Measurements from ENCODE around the gene MPL. TPM values are rescaled to one million over a fixed set of nuclear protein-coding genes. Genes with fewer than 3 reads are reported as not detected.

The MPL gene
- total and polyA plus RNA-seq, 2 of the 13 experiments (the other 11 are each of a cell fraction or from before 2014, with no cell fraction given), result not detected

GRCh38 chr1:43309405-43310025 is 28.1 kb upstream of the MPL start:
- Histone ChIP-seq H3K9me3 (ENCODE audit: low read length) (no peaks in the 10 kb centered on the region), H3K79me2 (ENCODE audit: insufficient read depth, low read length) (no peaks in the 10 kb centered on the region), H2AFZ (ENCODE audit: low read length) (no peak overlapping the region), H3K36me3 (replicated peaks in 1 of 2; ENCODE audit: control insufficient read depth in 1 of 2, insufficient read depth in 2 of 2, low read length in 2 of 2) (no peaks in the 10 kb centered on the region), H3K27ac (ENCODE audit: extremely low read length, insufficient read depth, low read length) (no peak overlapping the region), H3K4me2 (ENCODE audit: low read depth, low read length) (no peak overlapping the region), H4K20me1 (ENCODE audit: insufficient read depth, low read length) (no peaks in the 10 kb centered on the region), H3K4me3 (replicated peaks in 1 of 3; ENCODE audit: insufficient read depth in 1 of 3, low read depth in 2 of 3, low read length in 3 of 3) (no peak overlapping the region), H3K4me1 (ENCODE audit: insufficient read depth, low read length) (peaks cover 27% of the 10 kb centered on the region), H3K27me3 (ENCODE audit: control insufficient read depth in 1 of 2, insufficient read depth in 2 of 2, low read length in 2 of 2) (peaks cover 1 to 60% of the 10 kb centered on the region in 2 experiments; a peak in 3 of 5 replicates), H3K9ac (ENCODE audit: insufficient read depth, low read depth, low read length) (no peak overlapping the region)
- TF ChIP-seq ATF1 (CRISPR knock-in tag; IDR thresholded peaks at IDR 0.05) (no peak), RFXANK (CRISPR knock-in tag; IDR thresholded peaks at IDR 0.05) (no peak), SIX4 (CRISPR knock-in tag; IDR thresholded peaks at IDR 0.05) (no peak), GZF1 (CRISPR knock-in tag; IDR thresholded peaks at IDR 0.05) (no peak), ZNF101 (CRISPR knock-in tag; IDR thresholded peaks at IDR 0.05; ENCODE audit: borderline replicate concordance, low read depth) (no peak), EHMT2 (IDR thresholded peaks at IDR 0.05; ENCODE audit: borderline replicate concordance, low read depth, low read length) (no peak), CAMTA2 (CRISPR knock-in tag; IDR thresholded peaks at IDR 0.05; ENCODE audit: borderline replicate concordance) (no peak), ZNF687 (CRISPR knock-in tag; IDR thresholded peaks at IDR 0.05) (no peak), ZBTB43 (CRISPR knock-in tag; conservative IDR thresholded peaks at IDR 0.05) (no peak), ZNF558 (CRISPR knock-in tag; IDR thresholded peaks at IDR 0.05; ENCODE audit: borderline replicate concordance) (no peak), KLF13 (CRISPR knock-in tag; IDR thresholded peaks at IDR 0.05) (no peak), BHLHE40 (IDR thresholded peaks at IDR 0.05; ENCODE audit: low read length) (no peak)
- intact Hi-C loops (cut with micrococcal nuclease; ENCODE audit: unreplicated experiment), result no loop called here
- POLR2A ChIA-PET, result no interaction called here
- CTCF ChIA-PET (ENCODE audit: low intra/inter-chr PET ratio, low total read pairs), result no interaction called here
- no TSS peak for BruUV-seq (replicated peaks)
- DNase-seq (ENCODE audit: low spot score) (no peak), FAIRE-seq (no peak), ATAC-seq (no peak)
- 78% methylated on average over 7 of the region's 13 CpGs for WGBS (ENCODE audit: low lambda C conversion rate)
- in situ Hi-C loops (cut with HindIII; ENCODE audit: extremely low pct_ligation_motif_present, low pct_unique_long_range_greater_than_20kb), result no loop called here

Measured in HepG2 (cell line).